ENCODE data around the gene HMGN2.

- TF ChIP-seq CTCF (IDR thresholded peaks at IDR 0.05) (no peak), EZH2 (IDR thresholded peaks at IDR 0.05) (no peak)
Observed at GRCh38 chr1:26478159-26478558, 5.9 kb downstream of the HMGN2 start.

Data from neural progenitor cell (in vitro differentiated cells).